A549 (cell line): ENCODE data around the gene DTNA. TPM values are rescaled to one million over a fixed set of nuclear protein-coding genes. Genes with fewer than 3 reads are reported as not detected.

ENCODE experiments used
- ATAC-seq, 2 experiments: fragments of 200-7000 bp in 1 of 2; fragments of >200 bp in 1 of 2; cut with Nextera tagmentation in 1 of 2; cut with Tn5 transposase in 1 of 2; 3 replicates each; pipeline versions ENCODE4 v1.8.0 to v1.9.1; 2018 to 2020; ENCODE audit warnings: mild to moderate bottlenecking in 1 of 2, moderate library complexity in 1 of 2
- CTCF ChIA-PET: fragments of 300-600 bp; sonication (Branson Sonifier 250); formaldehyde crosslinking; extraction: SDS; loops from one replicate; lab custom pipeline; 2021; ENCODE audit warnings: antibody characterized with exemption, inconsistent platforms; lab: Yijun Ruan, JAX
- POLR2A ChIA-PET: fragments of 350-600 bp; formaldehyde crosslinking; extraction: SDS; loops from one replicate; lab custom pipeline; 2021; ENCODE audit warnings: antibody characterized with exemption, inconsistent platforms; lab: Yijun Ruan, JAX
- DNase-seq, 2 experiments: peaks; one replicate each; pipeline versions ENCODE4 v3.0.0 to v3.0.0-alpha.2; 2011 to 2016; ENCODE audit warnings: low read depth in 1 of 2, low spot score in 1 of 2
- FAIRE-seq: peaks from 2 replicates; lab custom pipeline; 2011; peaks lifted over from hg19 to GRCh38; lab: Jason Lieb, UNC
- H3K27ac ChIP-seq, 2 experiments: fragments of >200 bp; sonication (Bioruptor Twin); formaldehyde crosslinking; 3 replicates each; pipeline ENCODE4 v1.5.1; 2016 to 2017
- H3K4me1 ChIP-seq: fragments of >200 bp; sonication (Bioruptor Twin); formaldehyde crosslinking; 3 replicates; pipeline ENCODE4 v1.6.1; 2016
- H3K4me2 ChIP-seq: fragments of >200 bp; sonication (Bioruptor Twin); formaldehyde crosslinking; 3 replicates; pipeline ENCODE4 v1.6.1; 2016
- H3K4me3 ChIP-seq: fragments of >200 bp; sonication (Bioruptor Twin); formaldehyde crosslinking; 3 replicates; pipeline ENCODE4 v1.5.1; 2016
- H3K9me3 ChIP-seq: fragments of >200 bp; sonication (Bioruptor Twin); formaldehyde crosslinking; 3 replicates; pipeline ENCODE4 v1.6.1; 2016
- ATOH8 ChIP-seq: fragments of 250-450 bp; sonication (Bioruptor Pico); IDR thresholded peaks from 2 replicates; pipeline ENCODE4 v1.5.0; 2020; ENCODE audit warnings: low read depth, mild to moderate bottlenecking, moderate library complexity
- BCL3 ChIP-seq: fragments of >200 bp; sonication (Bioruptor Twin); formaldehyde crosslinking; IDR thresholded peaks from 3 replicates; pipeline ENCODE4 v1.6.1; 2016
- BHLHE40 ChIP-seq: IDR thresholded peaks from 2 replicates; pipeline ENCODE4 v1.6.1; 2012; ENCODE audit warnings: low read depth, low read length, inconsistent platforms
- CTCF ChIP-seq: fragments of >200 bp; sonication (Bioruptor Twin); formaldehyde crosslinking; IDR thresholded peaks from 3 replicates; pipeline ENCODE4 v1.5.1; 2016
- ELK1 ChIP-seq: fragments of 150-350 bp; IDR thresholded peaks from 2 replicates; pipeline ENCODE4 v1.6.1; 2014; ENCODE audit warnings: low read depth, mild to moderate bottlenecking, low read length
- EP300 ChIP-seq, 2 experiments: fragments of >200 bp; sonication (Bioruptor Twin); formaldehyde crosslinking; IDR thresholded peaks; 2 replicates in 1 of 2; 3 replicates in 1 of 2; pipeline ENCODE4 v1.6.1; 2016 to 2017
- ESRRA ChIP-seq: fragments of 150-350 bp; IDR thresholded peaks from 2 replicates; pipeline ENCODE4 v1.6.1; 2014; ENCODE audit warnings: mild to moderate bottlenecking, low read length, borderline replicate concordance
- GATA3 ChIP-seq: IDR thresholded peaks from 2 replicates; pipeline ENCODE4 v1.6.1; 2012; ENCODE audit warnings: borderline replicate concordance
- HDAC2 ChIP-seq: fragments of 200-600 bp; sonication (generic); IDR thresholded peaks from 2 replicates; pipeline ENCODE4 v1.6.1; 2016
- HOXA7 ChIP-seq: fragments of 250-450 bp; sonication (Bioruptor Pico); IDR thresholded peaks from 2 replicates; pipeline ENCODE4 v1.5.0; 2020; ENCODE audit warnings: mild to moderate bottlenecking, moderate library complexity
- HOXB13 ChIP-seq: fragments of 250-450 bp; sonication (Bioruptor Pico); IDR thresholded peaks from 2 replicates; pipeline ENCODE4 v1.5.0; 2020; ENCODE audit warnings: low read depth, mild to moderate bottlenecking, moderate library complexity
- HOXB5 ChIP-seq: fragments of 250-450 bp; sonication (Bioruptor Pico); IDR thresholded peaks from 2 replicates; pipeline ENCODE4 v1.5.0; 2020; ENCODE audit warnings: mild to moderate bottlenecking, moderate library complexity
- JUN ChIP-seq, 2 experiments: fragments of >200 bp; sonication (Bioruptor Twin); formaldehyde crosslinking; IDR thresholded peaks; 2 replicates in 1 of 2; 3 replicates in 1 of 2; pipeline ENCODE4 v1.6.1; 2016 to 2017
- MAX ChIP-seq: IDR thresholded peaks from 2 replicates; pipeline ENCODE4 v1.6.1; 2012
- MAZ ChIP-seq: fragments of 150-350 bp; IDR thresholded peaks from 2 replicates; pipeline ENCODE4 v1.6.1; 2014; ENCODE audit warnings: antibody characterized with exemption, low read depth, low read length, borderline replicate concordance
- NPAS2 ChIP-seq: fragments of 250-450 bp; sonication (Bioruptor Pico); IDR thresholded peaks from 2 replicates; pipeline ENCODE4 v1.8.0; 2022; ENCODE audit warnings: mild to moderate bottlenecking, moderate library complexity, borderline replicate concordance
- PBX3 ChIP-seq: IDR thresholded peaks from 2 replicates; pipeline ENCODE4 v1.6.1; 2012
- PHF8 ChIP-seq: fragments of 200-600 bp; sonication (generic); IDR thresholded peaks from 2 replicates; pipeline ENCODE4 v1.6.1; 2016; ENCODE audit warnings: low read depth, mild to moderate bottlenecking, antibody characterized with exemption, moderate library complexity, borderline replicate concordance
- POLR2A ChIP-seq: IDR thresholded peaks from 2 replicates; pipeline ENCODE4 v1.6.1; 2012; ENCODE audit warnings: mild to moderate bottlenecking, low read length
- POLR2AphosphoS2 ChIP-seq: conservative IDR thresholded peaks from 2 replicates; pipeline ENCODE4 v1.6.1; 2012; ENCODE audit warnings: low read length, improper control_type of control experiment, inconsistent platforms
- RCOR1 ChIP-seq: fragments of 150-350 bp; IDR thresholded peaks from 2 replicates; pipeline ENCODE4 v1.6.1; 2014; ENCODE audit warnings: antibody characterized with exemption, low read length, low read depth
- RFX5 ChIP-seq: fragments of 450-650 bp; IDR thresholded peaks from 2 replicates; pipeline ENCODE4 v1.7.1; 2014; ENCODE audit warnings: antibody characterized with exemption, mild to moderate bottlenecking, moderate library complexity
- ZFP36 ChIP-seq: fragments of 450-650 bp; IDR thresholded peaks from 2 replicates; pipeline ENCODE4 v1.6.1; 2014; ENCODE audit warnings: borderline replicate concordance; ENCODE audit not compliant: partially characterized antibody
- ZNF302 ChIP-seq: fragments of 250-450 bp; sonication (Bioruptor Pico); IDR thresholded peaks from 2 replicates; pipeline ENCODE4 v1.9.0; 2021; ENCODE audit warnings: inconsistent platforms, mild to moderate bottlenecking, moderate library complexity
- ZSCAN20 ChIP-seq: fragments of 250-450 bp; sonication (Bioruptor Pico); IDR thresholded peaks from 2 replicates; pipeline ENCODE4 v1.8.0; 2022; ENCODE audit warnings: mild to moderate bottlenecking, moderate library complexity
- WGBS: methylation state at CpG from one replicate; pipeline ENCODE4 v1.1.6; 2017; ENCODE audit errors: missing lambda C conversion rate; 5-methylcytosine and 5-hydroxymethylcytosine counted together
- polyA plus RNA-seq, 4 experiments: library from polyadenylated mRNA; depleted of rRNA in 3 of 4; stranded (reverse); fragments of >200 nt; fragmentation: RNase III in 1 of 4; extraction: RNeasy Plus Mini Kit Qiagen cat#74134 plus additional on column Dnase treatment in 1 of 4; gene quantifications; 2 replicates in 3 of 4; 3 replicates in 1 of 4; pipeline ENCODE4 v1.2.3, GENCODE V29; 2011 to 2017

DTNA gene
- polyA plus RNA-seq, 2 of the 4 experiments (the other 2 are of a cell fraction): 0.12 TPM; not detected in 1

- Histone ChIP-seq H3K4me1 (peaks cover 26% of the 10 kb centered on the region), H3K4me3 (no peak overlapping the region), H3K27ac (peak overlapping the region in 1 of 2 experiments; percentile 90; a peak in 2 of 6 replicates), H3K4me2 (no peak overlapping the region), H3K9me3 (peaks cover 4% of the 10 kb centered on the region; the same call in 1 of the 3 replicates)
- POLR2A ChIA-PET: no interaction called here
- no peak for FAIRE-seq
- no peak for DNase-seq
- CTCF ChIA-PET: no interaction called here
- TF ChIP-seq NPAS2 (CRISPR knock-in tag) (no peak), ELK1 (no peak), MAZ (no peak), CTCF (no peak), EP300 (IDR thresholded peaks at IDR 0.05) (no peak), RCOR1 (no peak), JUN (IDR thresholded peaks at IDR 0.05) (no peak), GATA3 (no peak), HOXB13 (no peak), HOXB5 (CRISPR knock-in tag) (no peak), BCL3 (no peak)
- ATAC-seq: no peak
These were observed 216.6 kb downstream of the DTNA start for GRCh38 chr18:34926683-34927082.

GRCh38 chr18:34928088-34928753 is 218.1 kb downstream of the DTNA start:
- WGBS: 36% methylated on average over 7 of the region's 7 CpGs
- H3K4me2 ChIP-seq: peak overlapping the region; percentile 68
- peaks cover 26% of the 10 kb centered on the region for H3K4me1 ChIP-seq
- ChIA-PET CTCF (interaction anchor here (0.6 to 0.8 kb wide), 3 partner anchors 9 to 1376 kb away, joined by 3 read pairs; no protein-coding TSS in a partner anchor), POLR2A (no interaction called here)
- peak in 1 of 2 experiments; percentile 73; a peak in 3 of 6 replicates for ATAC-seq
- no peak for FAIRE-seq
- DNase-seq: peak in 1 of 2 experiments; percentile 55
- H3K27ac ChIP-seq: peak overlapping the region; percentile 78 to 90
- peaks cover 4% of the 10 kb centered on the region; the same call in 1 of the 3 replicates for H3K9me3 ChIP-seq
- no peak overlapping the region for H3K4me3 ChIP-seq
- TF ChIP-seq MAX (peak; percentile 28; the same call in 1 of the 2 replicates), ZFP36 (no peak), ATOH8 (CRISPR knock-in tag) (no peak)

- DNase-seq (no peak), FAIRE-seq (no peak), ATAC-seq (peak in 1 of 2 experiments; percentile 32; a peak in 3 of 6 replicates)
- ChIA-PET POLR2A (no interaction called here), CTCF (interaction anchor here (0.6 to 0.7 kb wide), 3 partner anchors 80 to 1375 kb away, joined by 3 read pairs; no protein-coding TSS in a partner anchor)
- Histone ChIP-seq H3K4me1 (peaks cover 26% of the 10 kb centered on the region), H3K4me3 (no peak overlapping the region; the same call in 2 of the 3 replicates), H3K4me2 (peak overlapping the region; percentile 68), H3K27ac (peak overlapping the region; percentile 78 to 90), H3K9me3 (peaks cover 4% of the 10 kb centered on the region; the same call in 1 of the 3 replicates)
- WGBS: 6% methylated on average over 1 of the region's 1 CpG
- no peak for TF ChIP-seq POLR2A
- TF ChIP-seq PBX3: no peak
- no peak for TF ChIP-seq HOXA7 (CRISPR knock-in tag)
- no peak for TF ChIP-seq BHLHE40
- TF ChIP-seq RFX5: no peak
- TF ChIP-seq ESRRA: no peak
- no peak for TF ChIP-seq RCOR1
- no peak for TF ChIP-seq PHF8
- TF ChIP-seq POLR2AphosphoS2: no peak
- TF ChIP-seq MAX: no peak
- no peak for TF ChIP-seq HDAC2
- TF ChIP-seq ZSCAN20: no peak
- TF ChIP-seq ZNF302: no peak
- no peak for TF ChIP-seq ATOH8 (CRISPR knock-in tag)
These were observed 218.7 kb downstream of the DTNA start for GRCh38 chr18:34928754-34929335.
